GM11168 (cell line): ENCODE data around the gene ZC3H7A.

Experiments used
- in situ Hi-C: fragments of 300-500 bp; cut with MboI; formaldehyde crosslinking; loops from one replicate; pipeline ENCODE4 v1.12.0; 2022; ENCODE audit warnings: low sequenced_read_pairs; ENCODE audit not compliant: unreplicated experiment

Gene ZC3H7A

GRCh38 chr16:11742093-11742535 is 54.9 kb downstream of the ZC3H7A start:
- in situ Hi-C loops, result no loop called here

DNA sequence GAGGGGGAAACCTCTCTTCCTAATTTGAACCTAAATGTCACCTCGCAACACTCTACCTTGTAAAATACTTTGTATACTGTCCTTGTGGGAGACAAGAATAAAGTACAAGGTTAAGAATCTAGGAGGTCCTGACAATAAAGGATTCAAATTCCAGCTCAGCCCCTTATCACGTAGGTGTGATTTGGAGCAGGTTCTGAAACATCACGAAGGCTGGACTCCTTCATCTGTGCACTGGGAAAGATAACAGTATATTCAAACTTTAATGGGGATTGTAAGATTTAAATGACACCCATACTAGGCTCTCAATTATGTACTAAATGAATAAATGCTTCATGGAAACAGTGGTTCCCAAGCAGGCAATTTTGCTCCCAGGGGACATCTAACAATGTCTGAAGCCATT is 56.5 kb downstream of the ZC3H7A start:
- in situ Hi-C loops, result no loop called here

DNA sequence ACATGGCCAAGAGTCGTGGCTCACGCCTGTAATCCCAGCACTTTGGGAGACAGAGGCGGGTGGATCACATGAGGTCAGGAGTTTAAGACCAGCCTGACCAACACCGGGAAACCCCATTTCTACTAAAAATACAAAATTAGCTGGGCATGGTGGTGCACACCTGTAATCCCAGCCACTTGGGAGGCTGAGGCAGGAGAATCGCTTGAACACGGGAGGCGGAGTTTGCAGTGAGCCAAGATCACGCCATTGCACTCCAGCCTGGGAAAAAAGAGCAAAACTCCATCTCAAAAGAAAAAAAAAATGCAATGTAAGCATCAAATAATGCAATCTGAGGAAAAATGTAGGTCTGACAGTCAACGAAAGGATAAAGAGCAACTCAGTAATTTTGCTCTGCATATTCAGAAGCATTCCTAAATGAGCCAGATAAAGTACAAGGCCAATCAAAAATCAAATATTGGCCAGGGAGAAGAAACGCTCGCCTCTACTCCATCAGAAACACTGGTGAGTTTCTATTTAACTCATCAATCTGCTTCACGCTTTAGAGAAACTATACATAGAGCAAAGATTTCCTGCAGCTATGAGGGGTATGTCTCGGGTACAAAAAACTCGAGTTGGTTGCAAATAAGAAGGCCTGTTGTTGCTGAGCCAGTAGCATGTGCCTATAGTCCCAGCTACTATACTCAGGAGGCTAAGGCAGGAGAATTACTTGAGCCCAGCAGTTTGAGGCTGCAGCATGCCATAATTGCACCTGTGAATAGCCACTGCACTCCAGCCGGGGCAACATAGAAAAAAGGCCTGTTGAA is 58.1 kb downstream of the ZC3H7A start:
- in situ Hi-C loops, result no loop called here

GRCh38 chr16:11737713-11738112 is 59.3 kb downstream of the ZC3H7A start:
- in situ Hi-C loops, result no loop called here

GRCh38 chr16:11736903-11737302 is 60.2 kb downstream of the ZC3H7A start:
- in situ Hi-C loops, result no loop called here

GRCh38 chr16:11735787-11736186 is 61.3 kb downstream of the ZC3H7A start:
- in situ Hi-C loops, result no loop called here

DNA sequence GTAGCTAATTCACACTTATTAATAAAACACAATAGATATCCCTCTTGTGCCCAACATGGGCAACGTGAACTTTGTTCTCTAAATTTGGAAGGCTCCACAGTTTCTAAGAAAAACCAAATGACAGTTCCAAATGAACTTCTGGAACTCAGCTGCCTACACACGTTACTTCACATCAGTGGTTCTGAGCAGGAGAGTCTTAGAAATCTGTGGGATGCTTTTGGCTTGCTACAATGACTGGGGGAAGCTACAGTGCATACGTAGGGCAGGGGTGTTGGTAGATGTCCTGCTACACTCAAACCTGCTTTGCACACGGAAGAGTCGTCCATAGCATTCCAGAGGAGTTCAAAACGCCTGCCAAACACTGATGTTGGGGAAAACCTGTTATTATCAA is 62.4 kb downstream of the ZC3H7A start:
- in situ Hi-C loops, result no loop called here

DNA sequence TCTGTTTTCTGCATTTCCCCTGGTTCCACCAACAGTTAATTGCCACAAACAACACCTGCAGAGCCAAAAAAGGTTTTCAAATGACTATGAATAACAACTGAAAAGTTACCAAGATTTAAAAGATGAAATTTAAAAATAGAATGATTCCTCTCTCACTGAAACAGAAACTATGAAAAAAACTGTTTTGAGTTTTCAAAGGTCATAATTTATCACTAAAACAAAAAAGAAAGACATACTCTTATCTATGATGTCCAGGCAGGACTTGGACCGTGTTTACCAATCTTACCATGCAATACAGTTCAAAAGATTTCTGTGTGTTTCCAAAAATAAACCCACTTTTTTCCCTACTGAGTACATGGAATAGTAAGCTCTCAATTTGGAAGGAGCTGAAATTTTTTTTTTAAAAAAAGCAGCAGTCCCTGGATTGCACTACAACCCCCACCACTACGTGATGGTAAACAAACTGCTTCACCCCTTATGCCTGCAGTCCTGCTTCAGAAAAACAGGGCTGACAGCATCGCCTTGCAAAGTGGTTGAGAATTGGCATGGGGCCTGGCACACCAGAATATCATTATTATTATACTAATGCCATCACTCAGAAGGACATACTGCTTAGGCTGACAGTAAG is 62.9 kb downstream of the ZC3H7A start:
- in situ Hi-C loops, result no loop called here

DNA sequence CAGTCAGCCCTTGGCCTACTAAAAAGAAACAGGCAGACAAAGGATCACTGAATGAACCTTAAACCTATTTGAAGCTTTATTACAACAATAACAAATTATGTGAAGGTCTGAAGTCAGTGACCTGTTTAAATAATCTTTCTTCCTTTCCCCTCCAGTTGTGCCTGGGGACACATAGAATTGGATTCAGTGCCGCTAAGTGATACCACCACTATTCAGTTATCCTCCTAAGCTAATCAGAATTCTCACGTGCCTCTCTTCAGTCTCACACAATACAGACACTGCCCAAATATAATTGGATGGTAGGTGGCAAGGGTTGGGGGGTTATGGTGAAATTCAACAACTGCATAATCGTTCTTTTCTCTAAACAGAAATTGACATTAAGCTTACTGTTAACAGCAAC is 65.8 kb downstream of the ZC3H7A start:
- in situ Hi-C loops, result no loop called here

DNA sequence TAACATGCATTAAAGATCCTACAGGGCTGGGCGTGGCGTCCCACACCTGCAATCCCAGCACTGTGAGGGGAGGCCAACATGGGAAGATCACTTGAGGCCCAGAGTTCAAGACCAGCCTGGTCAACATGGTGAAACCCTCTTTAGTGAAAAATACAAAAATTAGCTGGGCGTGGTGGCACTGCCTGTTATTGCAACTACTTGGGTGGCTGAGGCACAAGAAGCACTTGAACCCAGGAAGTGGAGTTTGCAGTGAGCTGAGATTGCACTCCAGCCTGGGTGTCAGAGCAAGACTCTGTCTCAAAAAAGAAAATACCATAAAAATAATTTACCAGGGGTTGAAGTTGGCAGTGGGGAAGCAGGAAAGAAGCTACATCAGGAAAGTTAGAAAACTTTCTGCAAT is 67.3 kb downstream of the ZC3H7A start:
- in situ Hi-C loops, result no loop called here

DNA sequence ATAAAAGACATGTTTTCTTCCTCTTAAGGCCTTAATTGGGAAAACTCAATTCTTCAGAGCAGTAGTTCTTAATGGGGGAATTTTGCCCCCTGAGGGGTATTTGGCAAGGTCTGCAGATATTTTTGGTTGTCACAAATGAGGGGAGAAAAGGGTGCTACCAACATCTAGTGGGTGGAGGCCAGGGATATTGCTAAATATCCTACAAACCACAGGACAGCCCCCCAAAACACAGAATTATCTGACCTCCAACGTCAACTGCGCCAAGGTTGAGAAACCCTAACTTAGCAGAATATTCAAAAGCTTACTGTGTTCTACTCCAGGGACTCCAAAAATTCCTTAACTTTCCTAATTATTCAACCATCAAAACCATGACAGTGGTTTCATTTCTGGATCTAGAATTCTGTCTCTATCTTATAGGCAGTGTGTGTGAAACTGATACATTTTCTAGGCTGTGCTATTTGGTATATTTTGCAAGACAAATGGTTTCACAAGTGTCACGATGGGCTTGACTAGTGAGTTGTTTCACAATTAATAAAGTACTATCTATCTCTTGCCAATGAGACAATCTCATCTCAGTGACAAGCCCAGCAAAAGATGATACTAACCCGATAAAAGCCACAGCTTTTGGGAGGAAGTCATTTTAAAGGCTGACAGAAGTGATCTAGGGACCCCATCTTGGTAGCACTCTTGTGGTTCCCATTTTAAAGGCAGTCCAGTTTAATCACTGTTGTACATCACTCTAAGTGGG is 69.1 kb downstream of the ZC3H7A start:
- in situ Hi-C loops, result no loop called here

GRCh38 chr16:11726008-11726407 is 71.0 kb downstream of the ZC3H7A start:
- in situ Hi-C loops, result no loop called here

- in situ Hi-C loops, result no loop called here
Measured at GRCh38 chr16:11725457-11725856, 71.6 kb downstream of the ZC3H7A start.

DNA sequence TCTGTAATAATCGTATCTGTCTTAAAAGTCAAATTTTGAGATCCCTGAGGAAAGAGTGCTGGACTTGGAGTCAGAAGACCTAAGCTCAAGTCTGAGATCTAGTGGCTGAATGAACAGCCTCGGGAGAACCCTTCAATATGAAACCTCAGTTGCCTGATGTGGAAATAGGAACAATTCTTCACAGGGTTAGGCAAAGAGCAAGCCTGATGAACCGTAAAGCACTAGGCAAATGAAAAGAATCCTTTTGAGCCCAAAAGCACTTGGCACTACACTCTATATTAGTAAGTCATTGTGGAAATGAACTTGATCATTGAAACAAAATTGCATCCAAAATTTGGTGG is 74.6 kb downstream of the ZC3H7A start:
- in situ Hi-C loops, result no loop called here

DNA sequence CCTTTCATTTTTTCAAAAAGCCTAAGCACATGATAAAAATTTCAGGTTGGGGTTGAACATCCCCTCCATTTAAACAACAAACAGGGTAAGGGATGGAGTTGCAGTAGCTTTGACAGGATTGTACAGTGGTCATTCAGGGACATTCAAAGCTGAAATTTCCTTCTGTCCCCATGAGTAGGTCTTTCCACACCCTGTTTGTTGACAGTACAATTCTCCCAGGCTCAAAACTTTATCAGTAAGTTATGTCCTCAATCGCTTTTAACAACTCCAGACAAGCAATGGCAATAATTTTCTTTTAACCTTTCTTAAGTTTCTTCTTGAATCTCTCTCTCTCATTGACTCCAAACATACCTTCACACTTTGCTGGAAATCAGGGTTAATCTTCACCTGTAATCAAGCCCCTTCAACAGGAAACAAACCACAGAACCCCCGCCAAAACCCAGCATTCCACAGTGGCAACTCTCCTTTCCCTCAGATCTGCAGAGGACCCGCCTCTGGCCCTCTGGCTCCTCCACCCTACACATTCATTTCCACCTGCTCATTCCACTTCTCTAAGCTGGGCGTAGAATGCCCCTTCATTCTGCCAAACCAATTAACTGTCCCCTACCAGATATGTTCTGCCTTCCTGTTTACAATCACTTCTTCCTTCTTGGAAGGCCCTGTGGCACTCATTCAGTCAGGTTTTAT is 75.1 kb downstream of the ZC3H7A start:
- in situ Hi-C loops, result no loop called here

GRCh38 chr16:11719762-11720161 is 77.3 kb downstream of the ZC3H7A start:
- in situ Hi-C loops, result no loop called here

GRCh38 chr16:11719171-11719570 is 77.9 kb downstream of the ZC3H7A start:
- in situ Hi-C loops, result no loop called here

GRCh38 chr16:11717811-11718210 is 79.2 kb downstream of the ZC3H7A start:
- in situ Hi-C loops, result no loop called here

- in situ Hi-C loops, result no loop called here
Measured at GRCh38 chr16:11716336-11716735, 80.7 kb downstream of the ZC3H7A start.

GRCh38 chr16:11715246-11715947 is 81.7 kb downstream of the ZC3H7A start:
- in situ Hi-C loops, result no loop called here
